NCI-H146 treated with DMSO at 0.1 percent for 48 hours (cell line): ENCODE results near the gene LRAT.

Source experiments
- DNase-seq: peaks from one replicate; lab custom pipeline; 2025; ENCODE audit not compliant: unreplicated experiment; lab: John Stamatoyannopoulos, UW

The LRAT gene

DNA sequence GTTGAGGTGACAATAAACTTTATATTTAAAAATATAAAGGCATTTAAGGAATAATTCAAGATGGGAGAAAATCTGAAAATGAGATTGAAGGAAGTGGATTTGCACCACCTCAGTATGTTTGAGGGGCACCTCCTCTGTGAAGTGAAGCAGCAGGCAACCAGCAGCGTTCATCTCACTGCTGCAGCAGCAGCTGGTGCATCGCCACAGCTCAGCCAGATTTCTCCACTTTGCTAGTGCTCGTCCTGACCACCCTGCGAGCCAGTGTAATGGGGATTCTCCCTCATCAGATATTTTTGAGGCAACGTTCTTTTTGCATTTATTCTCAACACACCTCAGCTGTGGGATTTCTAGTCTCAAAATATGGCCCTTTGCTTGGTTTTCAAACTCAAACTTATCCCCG is 13.9 kb downstream of the LRAT start:
- DNase-seq: no peak

DNA sequence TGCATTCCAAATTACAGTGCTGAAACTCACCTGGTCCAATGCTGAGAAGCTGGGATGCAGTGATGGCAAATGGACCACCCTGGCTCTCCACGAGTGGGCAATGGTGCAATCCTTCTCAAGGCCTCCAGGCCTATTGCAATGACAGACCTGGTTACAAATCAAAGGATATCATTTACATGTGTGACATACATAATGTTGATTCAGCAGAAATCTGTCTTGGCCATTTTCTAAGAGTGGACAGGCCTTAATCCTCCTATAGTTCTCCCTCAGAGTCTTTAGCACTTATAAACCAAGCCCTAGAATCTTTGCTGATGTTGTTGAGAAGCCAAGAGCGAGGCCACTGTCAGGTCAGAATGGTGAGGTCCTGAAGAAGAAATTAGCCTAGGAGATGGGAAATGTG is 17.1 kb downstream of the LRAT start:
- no peak for DNase-seq

DNA sequence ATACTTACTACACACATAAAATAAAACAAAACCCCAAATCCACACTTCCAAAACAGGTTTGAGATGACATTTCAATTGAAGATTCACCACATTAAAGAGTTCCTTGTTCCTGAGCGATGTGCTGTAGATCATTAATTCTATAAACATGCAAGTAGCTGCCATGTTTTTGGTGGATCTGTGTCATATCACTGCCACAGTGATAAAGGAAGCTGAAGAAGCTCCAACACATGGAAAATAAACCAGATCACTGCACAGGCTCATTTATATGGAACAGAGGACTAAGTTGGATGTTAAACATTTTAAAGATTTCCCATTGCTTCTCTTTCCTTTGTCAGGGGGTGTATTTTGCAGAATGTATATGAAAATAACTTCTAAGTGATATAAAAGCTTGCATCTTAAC is 34.5 kb downstream of the LRAT start:
- DNase-seq: no peak

DNA sequence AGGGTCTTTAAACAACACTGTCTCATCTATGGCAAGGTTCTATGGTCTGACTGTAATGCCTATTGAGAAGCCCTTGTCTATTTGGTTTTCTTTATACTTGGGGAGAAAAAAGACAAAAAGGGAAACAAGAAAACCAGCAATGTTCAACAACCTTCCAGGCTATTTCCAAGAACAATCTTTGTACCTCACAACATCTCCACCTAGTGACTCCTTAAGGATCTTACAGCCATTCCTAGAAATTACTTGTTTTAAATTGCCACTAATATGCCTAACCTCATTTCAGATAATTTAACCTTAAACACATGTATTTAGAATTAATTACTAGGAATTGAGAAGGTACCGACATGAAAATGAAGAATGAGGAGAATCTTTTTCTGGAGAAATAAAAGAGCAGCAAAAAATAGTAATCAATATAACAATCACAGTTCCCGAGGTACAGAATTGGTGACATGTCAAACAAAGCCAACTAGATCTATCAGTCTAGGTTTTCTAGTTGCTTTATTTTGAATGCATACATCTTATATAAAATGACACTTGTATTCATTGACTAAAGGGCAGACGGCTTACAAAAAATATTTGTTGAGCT is 35.7 kb downstream of the LRAT start:
- no peak for DNase-seq

DNA sequence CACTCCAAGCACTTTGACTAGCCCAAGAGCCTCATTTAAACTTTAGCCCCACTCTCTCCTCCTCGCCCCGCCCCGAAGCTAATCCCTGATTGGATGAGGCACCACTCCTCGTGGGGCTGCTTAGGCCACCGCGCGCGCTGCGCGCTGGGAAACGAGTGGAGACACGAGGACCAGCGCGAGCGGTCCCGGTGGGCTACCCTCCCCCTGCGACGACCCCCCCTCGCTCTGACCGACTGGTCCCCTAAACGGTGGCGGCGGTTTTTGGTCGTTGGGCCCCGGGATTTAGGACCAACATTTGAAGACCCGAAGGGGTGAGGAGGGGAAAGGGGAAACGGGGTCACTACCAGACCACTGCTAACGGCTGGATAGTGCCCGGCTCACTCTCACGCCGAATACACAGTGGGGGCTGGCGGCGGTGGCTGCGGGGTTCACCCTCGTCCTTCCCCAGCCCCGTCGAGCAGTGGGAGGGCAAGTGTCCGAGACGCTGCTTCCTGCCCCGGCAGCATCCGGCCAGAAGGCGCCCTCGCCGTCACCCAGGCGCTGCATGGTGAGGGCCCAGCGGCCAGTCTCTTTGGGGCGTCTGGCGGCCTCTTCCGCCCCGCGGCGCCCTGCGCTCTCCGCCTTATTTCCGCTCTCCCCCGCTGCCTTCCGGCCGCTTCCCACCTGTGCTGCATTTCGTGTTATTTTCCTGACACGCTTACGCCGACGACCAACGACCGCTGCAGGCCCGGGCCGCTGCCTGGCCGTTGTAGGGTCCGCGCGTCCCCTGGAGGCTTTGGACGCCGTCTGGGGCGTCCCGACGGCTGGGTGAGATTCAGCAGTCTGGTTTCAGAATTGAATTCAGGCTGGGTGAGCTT is 37.6 kb downstream of the LRAT start, which contains the start of gene RBM46:
TSS of gene RBM46 (plus strand) at position 147 of the 857 bp plus-strand sequence. CDS start 15,481 bp downstream, outside the sequence.
- DNase-seq: no peak

DNA sequence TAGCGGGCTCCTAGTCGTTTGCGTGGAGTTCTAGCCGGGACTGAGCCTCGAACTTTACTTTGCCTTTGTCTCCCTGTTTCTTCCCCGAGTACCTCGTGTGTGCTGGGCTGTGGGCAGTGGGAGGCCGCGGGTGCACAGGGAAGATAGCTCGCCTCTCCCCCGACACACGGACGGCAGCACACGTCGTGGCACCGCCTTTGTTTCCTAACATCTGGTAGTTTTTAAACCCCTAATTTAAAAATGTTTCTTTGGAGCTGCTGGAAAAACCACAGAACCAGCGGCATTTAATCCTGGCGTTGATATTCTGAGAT is 38.1 kb downstream of the LRAT start:
- DNase-seq: no peak
